ENCODE data around the gene TSPAN18. TPM values are rescaled to one million over a fixed set of nuclear protein-coding genes. Genes with fewer than 3 reads are reported as not detected.

Gene TSPAN18
- total RNA-seq, 1 experiment from 2014 or later, result 18.3 TPM

GRCh38 chr11:44903518-44903917, 176.8 kb downstream of the TSPAN18 start:
- Histone ChIP-seq H3K4me2 (ENCODE audit: low read length) (no peak overlapping the region), H3K27ac (ENCODE audit: low read depth, low read length) (no peak overlapping the region), H3K36me3 (ENCODE audit: control insufficient read depth in 1 of 2, insufficient read depth in 2 of 2, low read length in 2 of 2) (no peaks in the 10 kb centered on the region), H3K9ac (ENCODE audit: low read length) (no peak overlapping the region), H3K9me3 (ENCODE audit: control insufficient read depth in 1 of 2, insufficient read depth in 1 of 2, low read depth in 1 of 2, low read length in 2 of 2) (no peaks in the 10 kb centered on the region), H3K27me3 (ENCODE audit: insufficient read depth, low read length) (no peaks in the 10 kb centered on the region), H4K20me1 (ENCODE audit: insufficient read depth) (no peaks in the 10 kb centered on the region), H2AFZ (ENCODE audit: low read depth, low read length, poor library complexity, severe bottlenecking) (no peak overlapping the region), H3K79me2 (ENCODE audit: insufficient read depth, low read length) (no peaks in the 10 kb centered on the region), H3K9me2 (ENCODE audit: insufficient read depth) (no peaks in the 10 kb centered on the region), H3K4me3 (replicated peaks in 1 of 2; ENCODE audit: low read depth in 1 of 2, low read length in 2 of 2) (no peak overlapping the region), H3K4me1 (ENCODE audit: control insufficient read depth in 1 of 2, insufficient read depth in 2 of 2, low read length in 2 of 2) (no peaks in the 10 kb centered on the region)
- no peak for DNase-seq (ENCODE audit: low read depth, low spot score)
- POLR2A ChIA-PET, result no interaction called here
- CTCF ChIA-PET, result no interaction called here
- RAD21 ChIA-PET (ENCODE audit: low non-redundant PET in 1 of 2, low total read pairs in 2 of 2, uncharacterized antibody in 2 of 2, unreplicated experiment in 2 of 2), result no interaction called here
- no TSS peak for BruUV-seq (replicated peaks)
- ATAC-seq, result no peak
- no peak for TF ChIP-seq SRF (IDR thresholded peaks at IDR 0.05; ENCODE audit: low read depth)
- intact Hi-C loops (cut with micrococcal nuclease), result no loop called here

DNA sequence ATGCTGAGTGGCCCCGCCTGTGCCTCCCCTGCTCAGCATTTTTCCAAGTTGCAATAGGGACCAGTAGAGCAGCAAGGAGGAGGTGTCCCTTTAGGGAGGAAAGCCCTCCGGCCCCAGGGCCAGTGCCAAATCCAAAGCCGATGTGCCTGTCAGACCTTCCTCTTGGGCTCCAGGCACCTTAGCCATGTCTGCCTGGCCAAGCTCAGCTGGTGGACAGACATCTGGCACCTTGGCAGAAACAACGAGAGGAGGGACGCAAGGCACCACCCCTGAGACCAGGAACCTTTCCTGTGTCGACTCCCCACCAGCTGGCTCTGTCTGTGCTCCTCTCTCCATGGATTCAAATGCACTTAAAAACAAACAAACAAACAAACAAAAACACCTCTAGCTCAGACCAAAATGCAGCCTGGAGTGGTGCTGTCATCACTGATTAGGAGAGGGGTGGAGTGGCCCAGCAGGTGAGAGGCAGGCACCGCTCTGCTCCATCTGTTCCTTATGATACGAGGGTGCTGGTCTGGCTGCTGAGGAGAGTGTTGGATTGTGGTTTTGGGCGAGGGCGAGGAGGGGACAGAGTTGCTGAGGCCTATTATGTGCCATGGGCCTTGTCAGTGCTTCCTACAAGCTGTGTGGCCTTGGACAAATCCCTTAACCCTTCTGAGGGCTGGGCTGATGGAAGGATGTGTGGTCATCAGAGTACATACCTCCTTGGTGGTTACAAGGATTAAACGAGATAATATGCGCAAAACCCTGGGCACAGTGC, 177.7 kb downstream of the TSPAN18 start:
- Histone ChIP-seq H3K4me3 (replicated peaks in 1 of 2; ENCODE audit: low read depth in 1 of 2, low read length in 2 of 2) (no peak overlapping the region), H3K79me2 (ENCODE audit: insufficient read depth, low read length) (no peaks in the 10 kb centered on the region), H3K36me3 (ENCODE audit: control insufficient read depth in 1 of 2, insufficient read depth in 2 of 2, low read length in 2 of 2) (no peaks in the 10 kb centered on the region), H3K4me2 (ENCODE audit: low read length) (no peak overlapping the region), H3K27ac (ENCODE audit: low read depth, low read length) (no peak overlapping the region), H2AFZ (ENCODE audit: low read depth, low read length, poor library complexity, severe bottlenecking) (no peak overlapping the region), H3K9me3 (ENCODE audit: control insufficient read depth in 1 of 2, insufficient read depth in 1 of 2, low read depth in 1 of 2, low read length in 2 of 2) (no peaks in the 10 kb centered on the region), H4K20me1 (ENCODE audit: insufficient read depth) (no peaks in the 10 kb centered on the region), H3K9ac (ENCODE audit: low read length) (no peak overlapping the region), H3K9me2 (ENCODE audit: insufficient read depth) (no peaks in the 10 kb centered on the region), H3K4me1 (ENCODE audit: control insufficient read depth in 1 of 2, insufficient read depth in 2 of 2, low read length in 2 of 2) (no peaks in the 10 kb centered on the region), H3K27me3 (ENCODE audit: insufficient read depth, low read length) (no peaks in the 10 kb centered on the region)
- RAD21 ChIA-PET (ENCODE audit: low non-redundant PET in 1 of 2, low total read pairs in 2 of 2, uncharacterized antibody in 2 of 2, unreplicated experiment in 2 of 2), result no interaction called here
- no peak for DNase-seq (ENCODE audit: low read depth, low spot score)
- intact Hi-C loops (cut with micrococcal nuclease), result no loop called here
- CTCF ChIA-PET, result no interaction called here
- BruUV-seq (replicated peaks), result no TSS peak
- no peak for ATAC-seq
- POLR2A ChIA-PET, result no interaction called here
- TF ChIP-seq CBX3 (IDR thresholded peaks at IDR 0.05; ENCODE audit: low read depth), result no peak
- TF ChIP-seq, protein P1, sequence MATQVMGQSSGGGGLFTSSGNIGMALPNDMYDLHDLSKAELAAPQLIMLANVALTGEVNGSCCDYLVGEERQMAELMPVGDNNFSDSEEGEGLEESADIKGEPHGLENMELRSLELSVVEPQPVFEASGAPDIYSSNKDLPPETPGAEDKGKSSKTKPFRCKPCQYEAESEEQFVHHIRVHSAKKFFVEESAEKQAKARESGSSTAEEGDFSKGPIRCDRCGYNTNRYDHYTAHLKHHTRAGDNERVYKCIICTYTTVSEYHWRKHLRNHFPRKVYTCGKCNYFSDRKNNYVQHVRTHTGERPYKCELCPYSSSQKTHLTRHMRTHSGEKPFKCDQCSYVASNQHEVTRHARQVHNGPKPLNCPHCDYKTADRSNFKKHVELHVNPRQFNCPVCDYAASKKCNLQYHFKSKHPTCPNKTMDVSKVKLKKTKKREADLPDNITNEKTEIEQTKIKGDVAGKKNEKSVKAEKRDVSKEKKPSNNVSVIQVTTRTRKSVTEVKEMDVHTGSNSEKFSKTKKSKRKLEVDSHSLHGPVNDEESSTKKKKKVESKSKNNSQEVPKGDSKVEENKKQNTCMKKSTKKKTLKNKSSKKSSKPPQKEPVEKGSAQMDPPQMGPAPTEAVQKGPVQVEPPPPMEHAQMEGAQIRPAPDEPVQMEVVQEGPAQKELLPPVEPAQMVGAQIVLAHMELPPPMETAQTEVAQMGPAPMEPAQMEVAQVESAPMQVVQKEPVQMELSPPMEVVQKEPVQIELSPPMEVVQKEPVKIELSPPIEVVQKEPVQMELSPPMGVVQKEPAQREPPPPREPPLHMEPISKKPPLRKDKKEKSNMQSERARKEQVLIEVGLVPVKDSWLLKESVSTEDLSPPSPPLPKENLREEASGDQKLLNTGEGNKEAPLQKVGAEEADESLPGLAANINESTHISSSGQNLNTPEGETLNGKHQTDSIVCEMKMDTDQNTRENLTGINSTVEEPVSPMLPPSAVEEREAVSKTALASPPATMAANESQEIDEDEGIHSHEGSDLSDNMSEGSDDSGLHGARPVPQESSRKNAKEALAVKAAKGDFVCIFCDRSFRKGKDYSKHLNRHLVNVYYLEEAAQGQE (IDR thresholded peaks at IDR 0.05; ENCODE audit: low read depth), result no peak
- no peak for TF ChIP-seq ZNF274 (IDR thresholded peaks at IDR 0.05; ENCODE audit: low read depth, low read length)
- no peak for TF ChIP-seq FOSL1 (IDR thresholded peaks at IDR 0.05; ENCODE audit: low read depth)
- TF ChIP-seq POLR2AphosphoS5 (IDR thresholded peaks at IDR 0.05; ENCODE audit: low read depth, low read length), result no peak
- TF ChIP-seq EZH2phosphoT487 (IDR thresholded peaks at IDR 0.05; ENCODE audit: borderline replicate concordance), result no peak
- no peak for TF ChIP-seq SP1 (IDR thresholded peaks at IDR 0.05; ENCODE audit: low read depth)
- TF ChIP-seq TCF7L2 (IDR thresholded peaks at IDR 0.05; ENCODE audit: borderline replicate concordance, extremely low read depth, insufficient read depth, insufficient read length), result no peak
- TF ChIP-seq ZFX (IDR thresholded peaks at IDR 0.05), result no peak
- TF ChIP-seq ATF3 (IDR thresholded peaks at IDR 0.05), result no peak
- no peak for TF ChIP-seq EZH2 (IDR thresholded peaks at IDR 0.05)
- TF ChIP-seq EGR1 (IDR thresholded peaks at IDR 0.05; ENCODE audit: low read depth), result no peak
- no peak for TF ChIP-seq RAD21 (IDR thresholded peaks at IDR 0.05; ENCODE audit: low read depth)
- TF ChIP-seq POLR2A (IDR thresholded peaks at IDR 0.05; ENCODE audit: borderline replicate concordance, extremely low read depth, insufficient read depth, insufficient read length), result no peak
- no peak for TF ChIP-seq MAX (IDR thresholded peaks at IDR 0.05)
- no peak for TF ChIP-seq CEBPB (IDR thresholded peaks at IDR 0.05; ENCODE audit: low read depth)

All from HCT116 (cell line).